Measurements from ENCODE around the gene FAM221A.

Gene FAM221A

DNA sequence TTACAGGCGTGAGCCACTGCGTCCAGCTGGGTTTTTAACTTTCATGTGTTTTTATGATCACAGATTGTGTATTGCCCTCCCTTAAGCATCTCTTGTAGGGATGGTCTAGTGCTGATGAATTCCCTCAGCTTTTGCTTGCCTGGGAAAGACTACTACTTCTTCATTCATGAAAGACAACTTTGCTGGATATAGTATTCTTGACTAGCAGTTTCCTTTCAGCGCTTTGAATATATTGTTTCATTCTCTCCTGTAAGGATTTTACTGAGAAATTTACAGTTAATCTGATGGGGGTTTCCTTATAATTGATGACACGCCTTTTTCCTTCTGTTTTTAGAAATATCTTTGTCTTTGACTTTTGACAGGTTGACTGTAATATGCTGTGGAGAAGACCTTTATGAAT, 63.2 kb downstream of the FAM221A start:
- Histone ChIP-seq H3K9ac (no peak overlapping the region), H3K27ac (no peak overlapping the region), H3K36me3 (ENCODE audit: insufficient read depth) (no peaks in the 10 kb centered on the region), H3K4me2 (no peak overlapping the region), H3K4me3 (IDR thresholded peaks at IDR 0.05; ENCODE audit: insufficient read depth, low read depth, low read length) (no peak overlapping the region), H3K27me3 (ENCODE audit: insufficient read depth, low read depth) (no peaks in the 10 kb centered on the region), H3K4me1 (ENCODE audit: low read depth, poor library complexity, severe bottlenecking) (no peaks in the 10 kb centered on the region), H2AFZ (ENCODE audit: low read depth) (no peak overlapping the region), H4K20me1 (ENCODE audit: insufficient read depth) (no peaks in the 10 kb centered on the region), H3K79me2 (ENCODE audit: insufficient read depth, low read depth) (no peaks in the 10 kb centered on the region)
- no peak for TF ChIP-seq CTCF (conservative IDR thresholded peaks at IDR 0.05; ENCODE audit: low read depth, low read length)

DNA sequence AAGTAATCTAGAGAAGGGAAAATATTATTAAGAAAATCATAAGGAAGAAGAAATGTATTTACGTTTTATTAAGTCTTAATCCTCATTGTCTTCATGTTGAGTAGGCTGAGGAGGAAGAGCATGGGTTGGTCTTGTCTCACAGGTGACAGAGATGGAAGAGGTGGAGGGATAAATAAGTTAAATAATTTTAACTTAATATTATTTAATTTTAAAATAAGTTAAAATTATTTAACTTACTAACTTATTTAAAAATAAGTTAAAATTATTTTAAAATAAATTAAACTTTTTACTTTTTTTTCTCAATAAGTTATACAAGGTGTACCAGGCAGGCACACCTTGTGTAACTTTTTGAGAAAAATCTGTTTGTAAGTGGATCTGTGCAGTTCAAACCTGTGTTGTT, 66.6 kb downstream of the FAM221A start:
- Histone ChIP-seq H3K9ac (no peak overlapping the region), H3K4me3 (IDR thresholded peaks at IDR 0.05; ENCODE audit: insufficient read depth, low read depth, low read length) (no peak overlapping the region), H3K27me3 (ENCODE audit: insufficient read depth, low read depth) (no peaks in the 10 kb centered on the region), H3K27ac (no peak overlapping the region), H3K4me1 (ENCODE audit: low read depth, poor library complexity, severe bottlenecking) (no peaks in the 10 kb centered on the region), H3K79me2 (ENCODE audit: insufficient read depth, low read depth) (no peaks in the 10 kb centered on the region), H2AFZ (ENCODE audit: low read depth) (no peak overlapping the region), H4K20me1 (ENCODE audit: insufficient read depth) (no peaks in the 10 kb centered on the region), H3K36me3 (ENCODE audit: insufficient read depth) (no peaks in the 10 kb centered on the region), H3K4me2 (no peak overlapping the region)
- TF ChIP-seq CTCF (conservative IDR thresholded peaks at IDR 0.05; ENCODE audit: low read depth, low read length), result no peak

DNA sequence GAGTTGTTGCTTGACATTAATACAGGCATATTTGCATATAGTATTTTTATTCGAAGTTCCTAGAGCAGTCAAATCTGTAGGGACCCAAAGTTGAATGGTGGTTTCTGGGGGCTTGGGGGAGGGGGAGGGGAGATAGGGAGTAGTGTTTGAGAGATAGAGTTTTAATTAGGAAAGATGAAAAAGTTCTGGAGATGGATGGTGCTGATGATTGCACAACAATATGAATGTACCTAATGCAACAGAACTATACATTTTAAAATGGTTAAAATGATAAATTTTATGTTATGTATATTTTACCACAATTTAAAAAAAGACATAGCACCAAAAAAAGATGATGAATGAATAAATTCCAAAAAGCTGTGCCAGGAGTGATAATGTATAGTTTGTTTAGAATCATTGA, 71.9 kb downstream of the FAM221A start:
- Histone ChIP-seq H3K27me3 (ENCODE audit: insufficient read depth, low read depth) (no peaks in the 10 kb centered on the region), H3K4me3 (IDR thresholded peaks at IDR 0.05; ENCODE audit: insufficient read depth, low read depth, low read length) (no peak overlapping the region), H2AFZ (ENCODE audit: low read depth) (no peak overlapping the region), H3K79me2 (ENCODE audit: insufficient read depth, low read depth) (no peaks in the 10 kb centered on the region), H3K4me1 (ENCODE audit: low read depth, poor library complexity, severe bottlenecking) (no peaks in the 10 kb centered on the region), H3K4me2 (no peak overlapping the region), H3K27ac (no peak overlapping the region), H4K20me1 (ENCODE audit: insufficient read depth) (no peaks in the 10 kb centered on the region), H3K9ac (no peak overlapping the region), H3K36me3 (ENCODE audit: insufficient read depth) (no peaks in the 10 kb centered on the region)
- TF ChIP-seq CTCF (conservative IDR thresholded peaks at IDR 0.05; ENCODE audit: low read depth, low read length), result no peak
